Neural crest cell (in vitro differentiated cells): ENCODE results near the gene SLC1A3. TPM values are rescaled to one million over a fixed set of nuclear protein-coding genes. Genes with fewer than 3 reads are reported as not detected.

Experiments
- DNase-seq: peaks from one replicate; pipeline ENCODE4 v3.0.0; 2021; ENCODE audit warnings: low read depth, mixed read lengths, low spot score
- H3K27ac Mint-ChIP-seq: one replicate; pipeline ENCODE4 v1.8.0; 2021; ENCODE audit warnings: mild to moderate bottlenecking, mixed read lengths; ENCODE audit not compliant: unreplicated experiment
- H3K27me3 Mint-ChIP-seq: 2 replicates; pipeline ENCODE4 v1.8.0; 2021; ENCODE audit warnings: low read depth, mild to moderate bottlenecking, mixed read lengths
- H3K36me3 Mint-ChIP-seq: 2 replicates; pipeline ENCODE4 v1.8.0; 2021; ENCODE audit warnings: low read depth, mild to moderate bottlenecking, mixed read lengths
- H3K4me1 Mint-ChIP-seq: 2 replicates; pipeline ENCODE4 v1.8.0; 2021; ENCODE audit warnings: mixed read lengths
- H3K4me3 Mint-ChIP-seq: one replicate; pipeline ENCODE4 v1.8.0; 2021; ENCODE audit warnings: mild to moderate bottlenecking, mixed read lengths
- H3K9me3 Mint-ChIP-seq: 2 replicates; pipeline ENCODE4 v1.8.0; 2021; ENCODE audit warnings: mixed read lengths
- CTCF ChIP-seq: fragments of 200-600 bp; sonication (generic); conservative IDR thresholded peaks from 2 replicates; pipeline ENCODE4 v1.5.0; 2021; ENCODE audit warnings: antibody characterized with exemption, mild to moderate bottlenecking
- total RNA-seq: library from RNA; stranded (reverse); gene quantifications from 2 replicates; pipeline ENCODE4 v1.2.1, GENCODE V29; 2021

The SLC1A3 gene
- total RNA-seq, 1 donor from 2014 or later = 26.5 TPM

- no peaks in the 10 kb centered on the region for H3K27me3 Mint-ChIP-seq
- no peak for TF ChIP-seq CTCF
- H3K36me3 Mint-ChIP-seq = peaks cover 24% of the 10 kb centered on the region
- no peaks in the 10 kb centered on the region for H3K9me3 Mint-ChIP-seq
- H3K4me3 Mint-ChIP-seq = no peak overlapping the region
- peaks cover 54% of the 10 kb centered on the region for H3K4me1 Mint-ChIP-seq
- DNase-seq = no peak
- H3K27ac Mint-ChIP-seq = no peak overlapping the region
Observed at GRCh38 chr5:36610621-36611020, 4.2 kb downstream of the SLC1A3 start.

- H3K4me1 Mint-ChIP-seq = peaks cover 44% of the 10 kb centered on the region
- H3K4me3 Mint-ChIP-seq = no peak overlapping the region
Observed at GRCh38 chr5:36611520-36612274, 5.3 kb downstream of the SLC1A3 start.

GRCh38 chr5:36613241-36613640, 6.8 kb downstream of the SLC1A3 start:
- Mint-ChIP-seq H3K27ac (no peak overlapping the region), H3K4me1 (peaks cover 31% of the 10 kb centered on the region), H3K27me3 (no peaks in the 10 kb centered on the region), H3K9me3 (no peaks in the 10 kb centered on the region), H3K36me3 (peaks cover 24% of the 10 kb centered on the region), H3K4me3 (no peak overlapping the region)
- DNase-seq = no peak
- no peak for TF ChIP-seq CTCF

More at GRCh38 chr5:36611520-36612274, 5.3 kb downstream of the SLC1A3 start:
- H3K27ac Mint-ChIP-seq = peak overlapping the region; percentile 3
- H3K27me3 Mint-ChIP-seq = no peaks in the 10 kb centered on the region
- peaks cover 24% of the 10 kb centered on the region for H3K36me3 Mint-ChIP-seq
- no peak for DNase-seq
- TF ChIP-seq CTCF = no peak
- no peaks in the 10 kb centered on the region for H3K9me3 Mint-ChIP-seq

GRCh38 chr5:36613771-36614656, 7.6 kb downstream of the SLC1A3 start:
- Mint-ChIP-seq H3K36me3 (peaks cover 24% of the 10 kb centered on the region), H3K4me1 (peaks cover 27% of the 10 kb centered on the region), H3K27me3 (no peaks in the 10 kb centered on the region), H3K4me3 (no peak overlapping the region), H3K9me3 (no peaks in the 10 kb centered on the region), H3K27ac (no peak overlapping the region)
- DNase-seq = no peak
- TF ChIP-seq CTCF = no peak

GRCh38 chr5:36614657-36615308, 8.4 kb downstream of the SLC1A3 start:
- TF ChIP-seq CTCF = no peak
- Mint-ChIP-seq H3K9me3 (no peaks in the 10 kb centered on the region), H3K4me3 (no peak overlapping the region), H3K27me3 (no peaks in the 10 kb centered on the region), H3K4me1 (peaks cover 27% of the 10 kb centered on the region), H3K36me3 (peaks cover 24% of the 10 kb centered on the region), H3K27ac (peak overlapping the region; percentile 3)
- no peak for DNase-seq
